Loucy (cell line): ENCODE measurements around the gene ATG16L1.

Source experiments
- EZH2phosphoT487 ChIP-seq: fragments of 200-600 bp; IDR thresholded peaks from 2 replicates; pipeline ENCODE4 v1.6.1; 2018; ENCODE audit warnings: antibody characterized with exemption, mild to moderate bottlenecking, moderate library complexity, borderline replicate concordance
- TF ChIP-seq, protein P1 (sequence below): fragments of 200-600 bp; sonication (generic); conservative IDR thresholded peaks from 2 replicates; pipeline ENCODE4 v1.5.1; 2014; ENCODE audit warnings: mild to moderate bottlenecking, antibody characterized with exemption, low read length

DNA sequence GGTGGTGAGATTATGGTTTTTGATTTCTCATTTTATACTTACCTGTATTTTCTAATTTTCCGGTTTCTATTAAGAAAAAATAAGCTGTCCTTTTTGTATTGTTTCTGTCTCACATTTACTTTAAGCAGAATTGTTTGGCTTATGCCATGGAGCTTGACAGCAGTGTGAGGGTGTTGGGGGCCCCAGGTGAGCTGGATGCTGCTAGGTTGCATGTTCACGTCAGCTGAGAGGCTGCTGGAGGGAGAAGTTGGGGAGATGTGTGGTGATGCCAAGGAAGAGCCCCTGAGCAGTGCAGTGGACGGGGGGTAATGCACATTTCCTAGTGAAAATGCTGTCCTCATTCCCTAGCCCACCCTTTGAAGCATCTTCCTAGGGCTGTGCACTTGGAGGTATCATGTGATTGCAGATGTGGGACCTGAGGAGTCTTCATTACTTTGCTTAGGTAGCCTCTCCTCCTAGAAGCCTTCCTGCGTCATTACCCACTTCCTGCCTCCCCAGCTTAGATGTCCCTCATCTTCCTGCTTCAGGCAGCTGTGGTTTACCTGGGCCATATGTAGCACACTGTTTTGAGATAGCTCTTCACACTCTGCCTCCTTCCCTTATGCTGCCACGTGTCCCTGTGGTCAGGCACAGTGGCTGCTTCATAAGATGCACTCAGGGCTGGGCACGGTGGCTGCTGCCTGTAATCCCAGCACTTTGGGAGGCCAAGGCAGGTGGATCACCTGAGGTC lies 16.2 kb downstream of the ATG16L1 start:
- TF ChIP-seq, protein P1, sequence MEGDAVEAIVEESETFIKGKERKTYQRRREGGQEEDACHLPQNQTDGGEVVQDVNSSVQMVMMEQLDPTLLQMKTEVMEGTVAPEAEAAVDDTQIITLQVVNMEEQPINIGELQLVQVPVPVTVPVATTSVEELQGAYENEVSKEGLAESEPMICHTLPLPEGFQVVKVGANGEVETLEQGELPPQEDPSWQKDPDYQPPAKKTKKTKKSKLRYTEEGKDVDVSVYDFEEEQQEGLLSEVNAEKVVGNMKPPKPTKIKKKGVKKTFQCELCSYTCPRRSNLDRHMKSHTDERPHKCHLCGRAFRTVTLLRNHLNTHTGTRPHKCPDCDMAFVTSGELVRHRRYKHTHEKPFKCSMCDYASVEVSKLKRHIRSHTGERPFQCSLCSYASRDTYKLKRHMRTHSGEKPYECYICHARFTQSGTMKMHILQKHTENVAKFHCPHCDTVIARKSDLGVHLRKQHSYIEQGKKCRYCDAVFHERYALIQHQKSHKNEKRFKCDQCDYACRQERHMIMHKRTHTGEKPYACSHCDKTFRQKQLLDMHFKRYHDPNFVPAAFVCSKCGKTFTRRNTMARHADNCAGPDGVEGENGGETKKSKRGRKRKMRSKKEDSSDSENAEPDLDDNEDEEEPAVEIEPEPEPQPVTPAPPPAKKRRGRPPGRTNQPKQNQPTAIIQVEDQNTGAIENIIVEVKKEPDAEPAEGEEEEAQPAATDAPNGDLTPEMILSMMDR, result no peak
- TF ChIP-seq EZH2phosphoT487, result no peak
